HG02623 (cell line): ENCODE measurements around the gene CCN6.
"Not testable (repeated sequence)": the region's sequence is repeated elsewhere in the genome, so short reads cannot be mapped to it uniquely, and the experiment has no call there.

Source experiments
- ATAC-seq: cut with Tn5 transposase; IDR thresholded peaks from one replicate; pipeline ENCODE4 v1.9.1; 2021; ENCODE audit warnings: moderate library complexity; ENCODE audit not compliant: unreplicated experiment

CCN6 gene

DNA sequence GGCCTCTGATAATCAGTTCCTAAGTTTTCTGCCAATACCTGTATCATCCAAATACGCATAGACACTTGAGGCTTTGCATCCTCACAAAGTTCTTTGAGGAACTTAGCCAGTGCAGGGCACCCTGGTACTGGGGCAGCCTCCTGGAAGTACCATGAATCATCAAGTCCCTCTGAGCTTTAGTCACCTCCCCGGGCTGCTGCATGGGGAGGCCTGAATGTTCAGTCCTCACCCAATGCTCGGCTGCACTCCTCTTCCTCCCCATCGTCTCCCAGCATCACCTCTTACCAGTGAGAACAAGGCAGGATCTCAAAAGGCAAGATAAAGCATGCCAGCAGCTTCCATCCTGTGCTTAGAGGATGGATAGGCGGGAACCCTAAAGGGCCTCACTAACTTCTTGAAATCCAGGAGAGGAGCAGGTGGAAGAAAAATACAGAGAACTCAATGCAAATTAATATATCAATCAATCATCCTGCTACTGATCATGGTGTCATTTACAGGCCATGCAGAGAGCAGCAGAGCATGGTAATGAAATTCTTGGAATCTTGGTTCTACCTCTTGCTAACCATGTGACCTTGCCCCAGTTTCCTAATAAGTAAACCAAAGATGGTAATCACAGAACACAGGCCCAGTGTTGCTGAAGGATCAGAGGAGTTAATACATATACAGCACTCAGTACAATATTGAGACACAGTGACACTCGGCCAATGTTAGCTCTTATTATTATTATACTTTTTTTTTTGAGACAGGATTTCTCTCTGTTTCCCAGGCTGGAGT, 4.7 kb upstream of the CCN6 start:
- no peak for ATAC-seq

GRCh38 chr6:112049996-112050395, 3.9 kb upstream of the CCN6 start:
- ATAC-seq = no peak

DNA sequence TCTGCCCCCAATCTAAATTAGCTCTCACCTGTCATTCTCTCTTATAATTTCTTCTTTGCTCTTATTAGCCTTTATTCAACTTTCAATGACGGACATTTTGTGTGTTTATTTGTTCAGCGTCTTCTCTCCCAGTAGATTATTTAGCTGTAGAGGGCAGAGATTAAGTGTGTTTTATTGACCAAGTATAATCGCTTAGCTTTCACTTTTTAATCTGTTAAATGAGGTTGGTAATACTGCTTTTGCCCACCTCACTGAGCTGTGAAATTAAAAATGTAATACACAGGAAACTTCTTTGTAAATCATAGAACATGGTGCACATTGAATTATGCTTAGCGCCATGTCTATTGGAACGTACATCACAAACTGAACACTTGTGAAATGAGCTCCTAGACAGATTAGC, 3.5 kb upstream of the CCN6 start:
- ATAC-seq = no peak

DNA sequence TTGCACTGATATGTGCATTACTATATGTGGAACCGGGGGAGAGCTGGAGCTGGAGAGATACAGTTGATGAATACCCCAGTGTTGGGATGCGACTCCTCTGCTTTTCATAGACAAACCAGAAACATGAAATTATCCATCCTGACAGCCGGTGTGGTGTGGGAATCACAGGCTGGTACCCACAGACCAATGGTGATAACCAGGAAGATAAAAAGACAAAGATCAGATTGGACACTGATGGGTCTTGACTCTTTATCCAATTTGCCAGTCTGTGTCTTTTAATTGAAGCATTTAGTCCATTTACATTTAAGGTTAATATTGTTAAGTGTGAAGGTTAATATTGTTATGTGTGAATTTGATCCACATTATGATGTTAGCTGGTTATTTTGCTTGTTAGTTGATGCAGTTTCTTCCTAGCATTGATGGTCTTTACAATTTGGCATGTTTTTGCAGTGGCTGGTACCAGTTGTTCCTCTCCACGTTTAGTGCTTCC, 2.6 kb upstream of the CCN6 start:
- ATAC-seq = not testable (repeated sequence)

GRCh38 chr6:112054555-112055190, 769 bp downstream of the CCN6 start:
- ATAC-seq = no peak

- no peak for ATAC-seq
Measured at GRCh38 chr6:112058243-112059032, 4.5 kb downstream of the CCN6 start.

DNA sequence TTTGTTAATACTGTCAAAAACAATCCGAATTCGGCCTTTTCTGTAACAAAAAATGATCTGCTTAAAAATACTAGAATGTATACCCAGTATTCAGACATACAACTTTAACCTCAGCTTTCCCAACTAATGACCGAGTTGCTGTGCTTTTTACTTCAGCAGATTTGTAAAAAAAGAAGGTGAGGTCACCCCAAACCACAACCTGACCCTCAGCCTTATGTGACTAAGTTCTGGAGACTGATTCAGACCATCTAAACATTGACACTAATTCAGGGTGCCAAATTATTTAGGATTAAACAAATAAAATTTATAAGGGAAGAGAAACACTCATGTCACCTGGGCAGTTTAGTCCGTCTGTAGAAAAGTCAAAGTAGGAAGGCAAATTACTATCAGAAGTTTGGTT, 7.7 kb downstream of the CCN6 start:
- no peak for ATAC-seq

DNA sequence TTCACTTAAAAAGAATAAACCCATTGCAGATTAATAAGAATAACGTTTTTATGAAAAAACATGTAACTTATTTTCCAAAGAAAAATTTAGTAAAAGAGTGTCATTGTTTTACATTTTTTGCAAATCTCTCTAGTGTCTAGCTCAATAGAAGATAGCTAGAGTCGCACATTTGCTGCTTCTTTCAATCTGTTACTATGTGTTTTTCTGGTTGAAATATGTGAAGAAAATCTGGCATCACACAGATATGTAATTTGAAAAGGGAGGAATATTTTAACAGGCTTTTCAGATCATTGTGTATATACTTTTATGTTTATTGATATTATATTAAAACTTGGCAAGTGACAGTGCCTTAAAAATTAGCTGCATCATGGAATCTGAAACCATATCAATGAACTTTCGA, 9.1 kb downstream of the CCN6 start:
- ATAC-seq = no peak

DNA sequence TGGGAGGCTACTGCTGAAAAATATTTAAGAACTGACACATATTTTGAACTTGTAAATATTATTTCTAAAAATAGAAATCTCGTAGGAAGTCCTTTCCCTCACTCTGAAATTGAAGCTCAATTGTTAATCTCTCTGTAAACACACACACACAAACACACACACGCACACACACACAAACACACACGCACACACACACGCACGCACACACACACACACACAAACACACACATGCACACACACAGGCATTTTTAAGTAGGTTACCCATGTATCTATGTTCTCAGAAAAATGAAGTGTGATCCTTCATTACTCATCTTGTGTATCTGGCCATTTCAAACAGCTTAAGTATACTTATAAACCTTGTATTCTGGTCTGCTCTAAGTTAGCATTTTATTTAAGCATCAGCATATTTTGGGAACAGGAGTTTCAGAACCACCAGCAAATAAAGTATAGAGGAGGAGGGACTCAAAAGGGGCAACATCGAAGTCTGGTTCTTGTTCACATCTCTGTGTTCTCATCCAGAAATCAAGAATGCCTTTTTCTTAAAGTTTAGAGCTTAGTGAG, 11.6 kb downstream of the CCN6 start:
- no peak for ATAC-seq

GRCh38 chr6:112066606-112067005, 12.7 kb downstream of the CCN6 start:
- ATAC-seq = no peak

GRCh38 chr6:112081569-112081968, 27.7 kb downstream of the CCN6 start:
- no peak for ATAC-seq

- no peak for ATAC-seq
Measured at GRCh38 chr6:112085286-112086065, 31.6 kb downstream of the CCN6 start.

- peak; percentile 10 for ATAC-seq
Measured at GRCh38 chr6:112086744-112087135, 32.8 kb downstream of the CCN6 start.

DNA sequence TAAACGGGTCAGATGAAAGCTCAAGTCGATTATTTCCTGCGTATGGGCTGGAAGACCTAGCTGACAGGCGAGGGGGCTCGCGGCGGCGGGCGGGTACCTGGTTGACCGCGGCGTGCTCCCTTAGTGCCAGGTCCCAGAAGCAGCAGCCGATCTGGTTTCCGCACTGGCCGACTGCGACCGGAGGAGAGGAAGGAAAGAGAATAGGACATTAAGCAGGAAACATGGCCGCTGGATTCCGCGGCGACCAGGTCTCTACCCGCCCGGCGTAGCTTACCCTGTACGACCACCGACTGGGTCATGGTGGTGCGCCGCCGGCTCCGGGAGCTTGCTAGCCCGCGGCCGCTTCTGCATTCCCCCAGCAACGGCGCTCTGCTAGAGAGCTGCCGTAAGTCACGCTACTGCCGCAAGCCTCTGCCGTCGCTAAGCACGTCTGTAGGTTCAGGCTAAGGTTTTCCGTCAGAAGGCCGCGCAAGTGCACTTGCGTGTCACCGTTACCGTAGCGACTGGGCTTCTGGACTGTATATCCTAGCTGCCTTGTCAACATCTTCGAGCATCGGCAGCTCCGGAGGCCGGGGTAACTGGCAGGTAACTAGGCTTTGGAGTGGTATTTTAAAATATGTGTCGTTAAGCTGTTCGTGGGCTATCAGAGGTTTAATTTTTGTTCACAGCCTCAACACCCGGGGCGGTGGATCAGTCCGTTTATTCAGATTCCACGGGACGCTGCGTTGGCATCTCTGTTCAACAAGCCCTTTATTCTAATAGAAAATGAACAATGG, 33.4 kb downstream of the CCN6 start, which contains the start of the genes FAM229B and TUBE1:
TSS of gene FAM229B (plus strand) at position 456 of the 776 bp plus-strand sequence. CDS start 11,693 bp downstream, outside the sequence.
TSS of gene TUBE1 (minus strand) at position 347 of the 776 bp plus-strand sequence. CDS start at position 299, 48 bp downstream.
- ATAC-seq = peak; percentile 97

DNA sequence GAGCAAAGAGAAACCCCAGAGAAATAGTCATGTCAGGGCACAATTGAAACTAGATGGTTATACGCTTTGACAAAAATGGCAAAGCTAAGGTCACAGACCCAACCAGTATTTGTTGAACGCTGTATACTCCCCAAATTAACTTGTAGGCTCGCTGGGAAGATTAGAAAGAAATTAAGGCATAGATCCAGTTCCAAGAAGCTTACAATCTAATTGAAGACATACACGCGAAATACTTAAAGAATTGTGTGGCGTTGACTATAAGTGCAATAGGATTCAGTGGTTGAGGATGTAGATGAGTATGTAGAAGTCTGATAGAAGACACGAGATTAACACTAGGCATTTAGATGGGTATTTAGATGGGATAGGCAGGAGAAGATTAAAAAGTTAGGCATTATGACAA, 34.0 kb downstream of the CCN6 start:
- no peak for ATAC-seq

- ATAC-seq = no peak
Measured at GRCh38 chr6:112096901-112097300, 43.0 kb downstream of the CCN6 start.

DNA sequence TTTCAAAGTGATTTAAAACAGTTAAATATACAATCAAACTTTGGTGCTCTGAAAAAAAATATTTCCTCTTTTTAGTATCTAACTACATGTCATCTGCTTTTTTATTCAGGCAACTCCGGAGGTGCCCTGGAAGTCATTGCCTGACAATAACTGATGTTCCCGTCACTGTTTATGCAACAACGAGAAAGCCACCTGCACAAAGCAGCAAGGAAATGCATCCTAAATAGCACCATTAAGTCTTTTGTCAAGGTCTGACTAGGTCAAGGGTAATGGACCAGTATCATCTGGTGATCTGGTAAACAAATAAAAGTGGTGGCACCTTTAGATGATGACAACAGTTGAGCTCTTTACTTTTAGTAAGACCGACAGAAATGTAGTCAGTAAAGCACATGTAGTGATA, 46.7 kb downstream of the CCN6 start:
- no peak for ATAC-seq

GRCh38 chr6:112106026-112106425, 52.1 kb downstream of the CCN6 start:
- ATAC-seq = not testable (repeated sequence)

DNA sequence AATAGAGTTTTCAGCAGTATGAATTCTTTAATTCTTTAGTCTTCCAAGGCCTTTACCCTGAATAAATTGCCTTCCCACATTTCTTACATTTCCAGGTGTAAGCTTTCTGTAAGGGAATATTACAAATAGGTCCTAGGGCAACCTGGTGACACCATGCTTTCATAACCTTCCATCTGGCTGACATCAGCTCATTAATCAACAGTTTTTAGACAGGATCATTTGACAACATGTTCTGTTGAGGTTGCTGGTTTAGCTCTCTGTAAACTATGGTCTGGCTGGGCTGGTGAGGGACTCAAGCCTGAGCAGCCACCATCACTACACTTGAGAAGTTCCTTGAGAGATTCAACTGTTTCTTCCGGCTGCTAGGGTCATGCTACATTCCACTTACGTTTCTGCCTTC, 52.7 kb downstream of the CCN6 start:
- ATAC-seq = no peak

DNA sequence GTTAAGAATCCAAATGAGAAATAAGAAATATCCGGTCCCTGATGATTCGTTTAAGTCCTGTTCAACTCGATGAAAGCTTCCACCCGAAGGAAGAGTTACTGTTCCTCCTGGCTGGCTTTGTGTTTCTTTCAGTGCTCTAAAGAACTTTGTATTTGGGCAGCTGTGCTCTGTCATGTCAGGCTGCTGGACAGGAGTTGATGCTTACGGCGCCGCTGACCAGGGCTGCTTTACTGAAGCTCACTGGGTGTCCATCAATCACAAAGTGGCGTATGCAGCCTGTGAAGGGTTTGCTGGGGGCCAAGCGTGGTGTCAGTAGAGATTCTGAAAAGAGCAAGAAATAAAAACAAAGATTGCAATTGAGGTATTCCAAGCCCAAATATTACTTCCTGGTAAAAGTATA, 55.4 kb downstream of the CCN6 start:
- no peak for ATAC-seq
